Activated gamma-delta T cell treated with anti-CD3 and anti-CD28 coated beads, Interleukin-2, amount 50 U/mL, for 16 hours (primary cell): ENCODE measurements around the gene BHLHA15.

ENCODE experiments used
- DNase-seq: peaks from one replicate; pipeline ENCODE4 v3.0.0-alpha.2; 2020; ENCODE audit warnings: low read depth

BHLHA15 gene

DNA sequence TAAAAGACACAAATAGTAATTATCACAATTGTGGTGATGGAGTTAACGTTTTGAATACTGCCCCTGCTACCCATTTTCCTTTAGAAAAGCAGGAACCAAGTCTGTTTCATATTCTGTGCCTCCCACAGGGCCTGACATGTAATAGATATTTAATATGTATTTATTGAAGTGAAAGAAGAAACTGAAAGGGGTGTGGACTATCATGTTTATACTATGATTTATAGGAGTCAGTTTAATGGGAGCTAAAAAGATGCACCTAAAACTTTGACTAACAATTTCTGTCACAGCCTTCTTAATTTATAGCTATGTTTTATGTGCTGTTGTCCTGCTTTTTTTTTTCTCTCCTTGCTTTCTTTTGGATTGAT, 24.1 kb upstream of the BHLHA15 start:
- no peak for DNase-seq

- DNase-seq, result no peak
Observed at GRCh38 chr7:98189559-98189958, 21.7 kb upstream of the BHLHA15 start.

GRCh38 chr7:98191668-98192431, 19.4 kb upstream of the BHLHA15 start:
- DNase-seq, result no peak

GRCh38 chr7:98192781-98193457, 18.3 kb upstream of the BHLHA15 start:
- DNase-seq, result no peak

GRCh38 chr7:98193474-98194180, 17.6 kb upstream of the BHLHA15 start:
- no peak for DNase-seq

DNA sequence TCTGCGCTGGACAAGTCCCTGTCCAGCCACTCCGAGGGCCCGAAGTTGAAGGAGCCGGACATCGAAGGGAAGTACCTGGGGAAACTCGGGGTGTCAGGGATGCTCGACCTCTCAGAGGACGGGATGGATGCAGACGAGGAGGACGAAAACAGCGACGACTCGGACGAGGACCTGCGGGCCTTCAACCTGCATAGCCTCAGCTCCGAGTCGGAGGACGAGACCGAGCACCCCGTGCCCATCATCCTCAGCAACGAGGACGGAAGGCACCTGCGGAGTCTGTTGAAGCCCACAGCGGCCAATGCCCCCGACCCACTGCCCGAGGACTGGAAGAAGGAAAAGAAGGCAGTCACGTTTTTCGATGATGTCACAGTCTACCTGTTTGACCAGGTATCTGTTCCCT, 17.1 kb upstream of the BHLHA15 start:
- DNase-seq, result no peak

GRCh38 chr7:98194672-98195457, 16.4 kb upstream of the BHLHA15 start:
- no peak for DNase-seq

- DNase-seq, result no peak
Observed at GRCh38 chr7:98196706-98197605, 14.3 kb upstream of the BHLHA15 start.

GRCh38 chr7:98199131-98199530, 12.1 kb upstream of the BHLHA15 start:
- no peak for DNase-seq

DNA sequence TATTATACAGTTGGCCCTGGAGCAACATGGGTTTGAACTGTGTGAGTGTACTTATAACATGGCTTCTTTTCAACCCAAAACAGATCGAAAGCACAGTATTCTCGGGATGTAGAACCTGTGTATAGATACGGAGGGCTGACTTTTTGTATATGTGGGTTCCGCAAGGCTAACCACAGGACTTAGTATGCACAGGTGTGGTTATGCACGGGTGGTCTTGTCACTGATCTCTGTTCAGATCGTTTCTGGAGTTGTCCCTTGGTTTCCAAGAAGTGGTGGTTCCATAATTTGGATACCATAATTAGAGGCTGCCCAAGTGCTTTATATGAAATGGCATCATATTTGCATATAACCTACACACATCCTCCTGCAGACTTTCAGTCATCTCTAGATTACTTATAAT, 10.9 kb upstream of the BHLHA15 start:
- DNase-seq, result no peak

- DNase-seq, result peak; percentile 41
Observed at GRCh38 chr7:98202367-98203195, 8.7 kb upstream of the BHLHA15 start.

DNA sequence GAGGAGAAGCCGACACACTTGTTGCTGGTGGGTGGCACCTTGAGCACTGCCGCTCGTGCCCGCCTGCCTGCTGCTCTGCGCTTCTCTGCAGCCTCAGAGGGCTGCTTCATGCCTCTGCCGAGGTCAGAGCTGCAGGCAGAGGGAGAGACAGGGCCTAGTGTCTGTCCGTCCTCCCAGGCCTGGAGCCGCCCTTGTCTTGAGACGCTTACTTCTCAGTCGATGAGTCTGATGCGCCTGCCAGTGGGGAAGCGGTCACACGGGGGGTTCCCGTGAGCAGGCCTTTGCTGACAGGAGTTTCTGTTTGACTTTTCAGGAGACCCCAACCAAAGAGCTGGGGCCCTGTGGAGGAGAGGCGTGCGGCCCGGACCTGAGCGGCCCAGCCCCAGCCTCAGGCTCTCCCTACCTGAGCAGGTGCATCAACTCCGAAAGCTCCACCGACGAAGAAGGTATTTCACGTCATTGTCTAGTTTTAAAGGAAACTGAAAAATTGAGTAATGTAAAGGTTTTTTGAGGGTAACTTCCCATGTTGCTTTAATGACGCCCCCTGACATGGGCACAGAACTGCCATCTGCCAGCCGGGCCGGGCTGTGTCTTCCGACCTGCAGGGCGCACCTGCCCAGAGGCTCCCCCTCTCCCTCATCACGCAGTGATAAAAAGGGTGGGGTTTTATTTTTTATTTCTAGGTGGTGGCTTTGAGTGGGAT, 7.8 kb upstream of the BHLHA15 start:
- no peak for DNase-seq

DNA sequence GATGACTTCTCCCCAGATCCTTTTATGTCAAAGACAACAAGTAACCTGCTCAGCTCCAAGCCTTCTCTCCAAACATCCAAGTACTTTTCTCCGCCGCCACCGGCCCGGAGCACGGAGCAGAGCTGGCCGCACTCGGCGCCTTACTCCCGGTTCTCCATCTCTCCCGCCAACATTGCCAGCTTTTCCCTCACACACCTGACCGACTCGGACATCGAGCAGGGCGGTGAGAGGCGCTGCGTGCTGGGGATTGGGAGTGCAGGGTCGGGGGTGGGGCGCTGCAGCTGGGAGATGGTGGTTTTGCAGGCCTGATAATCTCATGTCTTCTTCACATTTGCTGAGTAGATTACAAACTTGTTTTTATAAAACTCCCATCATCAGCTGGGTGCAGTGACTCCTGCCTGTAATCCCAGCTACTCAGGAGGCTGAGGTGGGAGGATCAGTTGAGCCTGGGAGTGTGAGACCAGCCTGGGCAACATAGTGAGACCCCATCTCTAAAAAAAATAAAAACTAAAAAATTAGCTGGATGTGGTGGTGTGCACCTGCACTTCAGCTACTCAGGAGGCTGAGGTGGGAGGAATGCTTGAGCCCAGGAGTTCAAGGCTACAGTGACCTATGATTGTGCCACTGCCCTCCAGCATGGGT, 7.2 kb upstream of the BHLHA15 start:
- DNase-seq, result no peak

- DNase-seq, result no peak
Observed at GRCh38 chr7:98204670-98205069, 6.6 kb upstream of the BHLHA15 start.

DNA sequence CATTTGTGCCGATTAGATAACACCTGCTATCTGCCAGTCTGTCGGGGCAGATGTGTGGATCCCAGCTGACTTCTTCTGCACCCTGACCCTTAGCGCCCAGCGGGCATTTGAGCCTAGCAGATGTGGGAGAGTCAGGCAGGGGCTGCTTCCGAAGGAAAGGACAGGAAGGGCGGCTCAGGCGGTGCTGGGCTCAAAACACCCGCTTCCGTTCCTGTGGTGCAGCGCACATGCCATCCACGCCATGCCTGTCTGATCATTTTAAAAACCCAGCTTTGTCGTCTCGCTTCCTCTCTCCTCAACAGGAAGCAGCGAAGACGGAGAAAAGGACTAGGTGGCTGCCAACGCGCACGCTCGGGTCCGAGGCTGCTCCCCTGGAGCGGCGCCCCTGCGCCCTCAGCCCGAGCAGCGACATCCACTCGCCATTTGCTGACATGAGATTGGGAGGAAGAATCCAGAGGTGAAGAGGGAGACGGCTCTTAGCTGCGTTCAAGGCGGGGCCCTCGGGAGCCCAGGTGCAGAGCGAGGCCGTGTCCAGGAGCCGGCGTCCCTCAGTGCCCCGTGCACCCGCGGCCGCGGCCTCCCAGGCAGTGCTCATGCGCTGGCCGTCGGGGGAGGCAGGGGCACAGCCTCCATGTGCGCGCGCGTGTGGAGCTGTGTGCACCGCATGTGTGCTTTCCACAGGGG, 5.9 kb upstream of the BHLHA15 start:
- no peak for DNase-seq

GRCh38 chr7:98206451-98207330, 4.5 kb upstream of the BHLHA15 start:
- no peak for DNase-seq

DNA sequence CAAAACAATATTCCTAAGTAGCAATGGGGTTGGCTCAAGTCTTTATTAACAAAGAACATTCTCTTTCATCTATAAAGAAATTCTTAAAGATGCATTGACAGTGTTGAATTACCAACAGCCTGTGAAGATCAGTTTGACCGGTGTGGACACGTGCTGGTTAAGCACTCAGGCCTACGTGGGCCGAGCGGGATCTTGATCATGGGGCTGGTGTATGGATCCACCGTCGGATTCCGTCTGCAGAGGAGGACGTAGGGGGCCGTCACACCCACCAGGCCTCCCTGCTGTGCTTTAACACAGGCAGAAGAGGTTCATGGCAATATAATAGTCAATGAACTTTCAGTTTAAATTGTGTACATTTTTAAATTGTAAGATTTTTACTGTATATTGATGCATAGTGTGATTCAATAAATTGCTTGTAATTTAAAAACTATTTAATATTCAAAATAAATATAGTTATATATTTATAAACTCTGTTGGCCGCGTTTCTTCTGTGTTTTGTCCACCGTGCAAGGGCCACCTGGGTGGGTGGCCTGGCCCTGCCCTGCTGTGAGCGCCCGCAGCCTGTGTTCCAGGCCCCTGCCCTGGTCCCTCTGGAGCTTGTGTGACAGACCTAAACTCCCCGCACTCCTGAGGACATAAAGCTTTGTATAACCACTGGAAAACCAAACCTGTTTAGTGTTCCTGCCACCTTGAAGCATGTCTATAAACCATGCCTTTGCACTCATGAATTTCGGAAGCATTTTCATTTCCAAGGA, 1.9 kb upstream of the BHLHA15 start:
- DNase-seq, result no peak
